Chondrocyte (in vitro differentiated cells): ENCODE data around the gene CA12. TPM values are rescaled to one million over a fixed set of nuclear protein-coding genes. Genes with fewer than 3 reads are reported as not detected.
"Not testable (repeated sequence)": the region's sequence is repeated elsewhere in the genome, so short reads cannot be mapped to it uniquely, and the experiment has no call there.

ENCODE experiments used
- DNase-seq: peaks from one replicate; pipeline ENCODE4 v3.0.0; 2021; ENCODE audit warnings: mixed read lengths, low spot score
- H3K27ac Mint-ChIP-seq: one replicate; pipeline ENCODE4 v1.8.0; 2021; ENCODE audit warnings: mild to moderate bottlenecking, moderate library complexity, mixed read lengths; ENCODE audit not compliant: unreplicated experiment
- H3K27me3 Mint-ChIP-seq: 2 replicates; pipeline ENCODE4 v1.8.0; 2021; ENCODE audit warnings: low read depth, mixed read lengths
- H3K36me3 Mint-ChIP-seq: 2 replicates; pipeline ENCODE4 v1.8.0; 2021; ENCODE audit warnings: low read depth, mixed read lengths
- H3K4me1 Mint-ChIP-seq: 2 replicates; pipeline ENCODE4 v1.8.0; 2021; ENCODE audit warnings: low read depth, mild to moderate bottlenecking, mixed read lengths
- H3K4me3 Mint-ChIP-seq: one replicate; pipeline ENCODE4 v1.8.0; 2021; ENCODE audit warnings: mild to moderate bottlenecking, moderate library complexity, mixed read lengths; ENCODE audit not compliant: unreplicated experiment
- H3K9me3 Mint-ChIP-seq: 2 replicates; pipeline ENCODE4 v1.8.0; 2021; ENCODE audit warnings: low read depth, mixed read lengths
- total RNA-seq: library from RNA; stranded (reverse); gene quantifications from 3 replicates; pipeline ENCODE4 v1.2.1, GENCODE V29; 2021
- TF ChIP-seq, protein P1 (sequence below): fragments of 200-600 bp; sonication (generic); IDR thresholded peaks from 2 replicates; pipeline ENCODE4 v1.5.0; 2021; ENCODE audit warnings: antibody characterized with exemption, mild to moderate bottlenecking, moderate library complexity

Gene CA12
- total RNA-seq, 1 donor from 2014 or later: 6.9 TPM

- no peak for DNase-seq
- TF ChIP-seq, protein P1, sequence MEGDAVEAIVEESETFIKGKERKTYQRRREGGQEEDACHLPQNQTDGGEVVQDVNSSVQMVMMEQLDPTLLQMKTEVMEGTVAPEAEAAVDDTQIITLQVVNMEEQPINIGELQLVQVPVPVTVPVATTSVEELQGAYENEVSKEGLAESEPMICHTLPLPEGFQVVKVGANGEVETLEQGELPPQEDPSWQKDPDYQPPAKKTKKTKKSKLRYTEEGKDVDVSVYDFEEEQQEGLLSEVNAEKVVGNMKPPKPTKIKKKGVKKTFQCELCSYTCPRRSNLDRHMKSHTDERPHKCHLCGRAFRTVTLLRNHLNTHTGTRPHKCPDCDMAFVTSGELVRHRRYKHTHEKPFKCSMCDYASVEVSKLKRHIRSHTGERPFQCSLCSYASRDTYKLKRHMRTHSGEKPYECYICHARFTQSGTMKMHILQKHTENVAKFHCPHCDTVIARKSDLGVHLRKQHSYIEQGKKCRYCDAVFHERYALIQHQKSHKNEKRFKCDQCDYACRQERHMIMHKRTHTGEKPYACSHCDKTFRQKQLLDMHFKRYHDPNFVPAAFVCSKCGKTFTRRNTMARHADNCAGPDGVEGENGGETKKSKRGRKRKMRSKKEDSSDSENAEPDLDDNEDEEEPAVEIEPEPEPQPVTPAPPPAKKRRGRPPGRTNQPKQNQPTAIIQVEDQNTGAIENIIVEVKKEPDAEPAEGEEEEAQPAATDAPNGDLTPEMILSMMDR: no peak
- H3K9me3 Mint-ChIP-seq: peaks cover 19% of the 10 kb centered on the region
- no peak overlapping the region for H3K27ac Mint-ChIP-seq
- no peak overlapping the region for H3K4me3 Mint-ChIP-seq
- H3K36me3 Mint-ChIP-seq: peaks cover 8% of the 10 kb centered on the region
- peaks cover 18% of the 10 kb centered on the region for H3K4me1 Mint-ChIP-seq
- no peaks in the 10 kb centered on the region for H3K27me3 Mint-ChIP-seq
These were observed 41.4 kb upstream of the CA12 start for GRCh38 chr15:63422891-63423590.

DNA sequence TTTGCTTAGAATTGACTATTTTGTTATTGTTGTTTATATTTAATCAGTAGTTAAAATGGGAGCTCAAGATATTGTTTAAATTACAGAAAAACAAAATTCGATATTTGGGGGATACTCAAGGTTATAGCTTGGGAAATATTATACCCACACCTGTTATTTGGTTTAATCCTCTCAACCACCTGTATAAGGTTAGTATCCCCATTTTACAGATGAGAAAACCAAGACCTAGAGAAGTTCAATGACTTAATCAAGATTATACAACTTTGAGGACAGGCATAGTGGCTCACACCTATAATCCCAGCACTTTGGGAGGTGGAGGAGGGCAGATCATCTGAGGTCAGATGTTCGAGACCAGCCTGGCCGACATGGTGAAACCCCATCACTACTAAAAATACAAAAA is 39.8 kb upstream of the CA12 start:
- no peak overlapping the region for H3K27ac Mint-ChIP-seq
- no peaks in the 10 kb centered on the region for H3K27me3 Mint-ChIP-seq
- peaks cover 18% of the 10 kb centered on the region for H3K4me1 Mint-ChIP-seq
- DNase-seq: no peak
- peaks cover 6% of the 10 kb centered on the region for H3K36me3 Mint-ChIP-seq
- no peak overlapping the region for H3K4me3 Mint-ChIP-seq
- peaks cover 10% of the 10 kb centered on the region for H3K9me3 Mint-ChIP-seq
- TF ChIP-seq, protein P1: no peak

- H3K27me3 Mint-ChIP-seq: no peaks in the 10 kb centered on the region
- H3K4me1 Mint-ChIP-seq: peaks cover 11% of the 10 kb centered on the region
- peaks cover 3% of the 10 kb centered on the region for H3K9me3 Mint-ChIP-seq
- H3K36me3 Mint-ChIP-seq: peaks cover 3% of the 10 kb centered on the region
- no peak overlapping the region for H3K4me3 Mint-ChIP-seq
- TF ChIP-seq, protein P1: peak; percentile 18
- peak overlapping the region; percentile 71 for H3K27ac Mint-ChIP-seq
- DNase-seq: no peak
These were observed 38.7 kb upstream of the CA12 start for GRCh38 chr15:63420333-63420747.

DNA sequence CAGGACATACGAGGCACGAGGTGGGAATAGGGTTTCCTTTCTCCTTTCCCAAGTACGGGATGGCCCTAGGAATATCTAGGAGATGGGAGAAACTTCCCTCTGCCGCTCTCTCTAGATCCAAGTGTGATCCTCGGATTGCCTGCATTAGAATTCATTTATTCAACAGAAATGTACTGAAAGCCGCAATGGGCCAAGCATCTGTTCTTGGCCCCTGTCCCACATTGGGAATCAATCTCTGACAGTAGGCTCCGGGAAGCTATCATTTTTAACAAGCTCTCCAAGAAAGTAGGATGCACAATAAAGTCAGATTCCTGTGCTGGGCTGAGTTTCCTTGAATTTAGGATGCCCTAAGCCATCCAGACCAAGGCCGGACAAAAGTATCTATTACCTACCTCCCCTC is 37.2 kb upstream of the CA12 start:
- Mint-ChIP-seq H3K9me3 (peaks cover 2% of the 10 kb centered on the region), H3K27me3 (no peaks in the 10 kb centered on the region)
- TF ChIP-seq, protein P1: no peak

GRCh38 chr15:63417721-63418120 is 36.1 kb upstream of the CA12 start:
- Mint-ChIP-seq H3K36me3 (no peaks in the 10 kb centered on the region), H3K27me3 (no peaks in the 10 kb centered on the region), H3K9me3 (peaks cover 2% of the 10 kb centered on the region), H3K4me3 (no peak overlapping the region), H3K4me1 (peaks cover 9% of the 10 kb centered on the region), H3K27ac (no peak overlapping the region)
- TF ChIP-seq, protein P1: no peak
- no peak for DNase-seq

More for the DNA sequence above, 37.2 kb upstream of the CA12 start:
- DNase-seq: no peak
- Mint-ChIP-seq H3K27ac (no peak overlapping the region), H3K4me1 (peaks cover 9% of the 10 kb centered on the region), H3K36me3 (no peaks in the 10 kb centered on the region), H3K4me3 (no peak overlapping the region)

- H3K27ac Mint-ChIP-seq, H3K9me3 Mint-ChIP-seq, DNase-seq, H3K36me3 Mint-ChIP-seq, H3K4me1 Mint-ChIP-seq, H3K4me3 Mint-ChIP-seq, H3K27me3 Mint-ChIP-seq: not testable (repeated sequence)
These were observed 35.6 kb upstream of the CA12 start for GRCh38 chr15:63417274-63417673.
